Ishikawa (cell line): ENCODE results near the gene EIF2S1.

Experiments
- CREB1 ChIP-seq: IDR thresholded peaks from 2 replicates; pipeline ENCODE4 v1.6.1; 2012; ENCODE audit warnings: low read depth
- EGR1 ChIP-seq: IDR thresholded peaks from 2 replicates; pipeline ENCODE4 v1.6.1; 2012
- EP300 ChIP-seq: IDR thresholded peaks from 2 replicates; pipeline ENCODE4 v1.6.1; 2012; ENCODE audit warnings: borderline replicate concordance
- FOXM1 ChIP-seq: IDR thresholded peaks from 2 replicates; pipeline ENCODE4 v1.6.1; 2012; ENCODE audit warnings: low read depth, borderline replicate concordance
- RAD21 ChIP-seq: IDR thresholded peaks from 2 replicates; pipeline ENCODE4 v1.6.1; 2012; ENCODE audit warnings: low read depth
- TAF1 ChIP-seq: IDR thresholded peaks from 2 replicates; pipeline ENCODE4 v1.6.1; 2012; ENCODE audit warnings: low read depth, mild to moderate bottlenecking
- TCF12 ChIP-seq: IDR thresholded peaks from 2 replicates; pipeline ENCODE4 v1.6.1; 2012; ENCODE audit warnings: low read depth
- TEAD4 ChIP-seq: IDR thresholded peaks from 2 replicates; pipeline ENCODE4 v1.6.1; 2012
- YY1 ChIP-seq: IDR thresholded peaks from 2 replicates; pipeline ENCODE4 v1.6.1; 2012; ENCODE audit warnings: low read depth
- ZBTB7A ChIP-seq: IDR thresholded peaks from 2 replicates; pipeline ENCODE4 v1.6.1; 2012; ENCODE audit warnings: low read depth
- TF ChIP-seq, protein P1 (sequence below): IDR thresholded peaks from 2 replicates; pipeline ENCODE4 v1.6.1; 2012
- TF ChIP-seq, protein P2 (sequence below): IDR thresholded peaks from 2 replicates; pipeline ENCODE4 v1.6.1; 2012
- TF ChIP-seq, protein P3 (sequence below): IDR thresholded peaks from 2 replicates; pipeline ENCODE4 v1.6.1; 2012; ENCODE audit warnings: low read depth, mild to moderate bottlenecking

DNA sequence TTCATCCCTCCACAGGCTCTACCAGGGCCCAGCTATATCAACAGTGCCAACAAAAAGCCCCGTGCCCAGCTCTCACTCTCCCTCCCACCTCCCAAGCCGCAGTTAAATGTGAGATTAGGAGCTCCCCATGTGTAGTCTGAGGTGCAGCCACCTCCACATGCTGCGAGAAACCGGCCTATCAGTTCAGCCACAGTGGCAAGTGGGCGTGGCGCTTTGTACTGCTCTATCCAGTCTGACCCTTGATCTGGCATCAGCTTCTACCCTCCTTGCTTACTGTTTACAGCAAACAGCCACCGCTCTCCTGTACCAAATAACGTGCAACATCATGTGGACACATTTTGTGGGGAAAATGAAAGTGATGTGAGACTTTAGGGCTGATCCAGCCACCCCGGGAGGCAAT, 50.2 kb downstream of the EIF2S1 start:
- TF ChIP-seq EP300, result no peak
- no peak for TF ChIP-seq YY1
- no peak for TF ChIP-seq RAD21
- no peak for TF ChIP-seq EGR1
- no peak for TF ChIP-seq TCF12
- TF ChIP-seq FOXM1, result no peak
- TF ChIP-seq, protein P1, sequence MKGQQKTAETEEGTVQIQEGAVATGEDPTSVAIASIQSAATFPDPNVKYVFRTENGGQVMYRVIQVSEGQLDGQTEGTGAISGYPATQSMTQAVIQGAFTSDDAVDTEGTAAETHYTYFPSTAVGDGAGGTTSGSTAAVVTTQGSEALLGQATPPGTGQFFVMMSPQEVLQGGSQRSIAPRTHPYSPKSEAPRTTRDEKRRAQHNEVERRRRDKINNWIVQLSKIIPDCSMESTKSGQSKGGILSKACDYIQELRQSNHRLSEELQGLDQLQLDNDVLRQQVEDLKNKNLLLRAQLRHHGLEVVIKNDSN, result no peak
- no peak for TF ChIP-seq TEAD4
- TF ChIP-seq CREB1, result no peak
- no peak for TF ChIP-seq TAF1
- TF ChIP-seq, protein P2, sequence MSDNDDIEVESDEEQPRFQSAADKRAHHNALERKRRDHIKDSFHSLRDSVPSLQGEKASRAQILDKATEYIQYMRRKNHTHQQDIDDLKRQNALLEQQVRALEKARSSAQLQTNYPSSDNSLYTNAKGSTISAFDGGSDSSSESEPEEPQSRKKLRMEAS, result no peak
- no peak for TF ChIP-seq ZBTB7A
- TF ChIP-seq, protein P3, sequence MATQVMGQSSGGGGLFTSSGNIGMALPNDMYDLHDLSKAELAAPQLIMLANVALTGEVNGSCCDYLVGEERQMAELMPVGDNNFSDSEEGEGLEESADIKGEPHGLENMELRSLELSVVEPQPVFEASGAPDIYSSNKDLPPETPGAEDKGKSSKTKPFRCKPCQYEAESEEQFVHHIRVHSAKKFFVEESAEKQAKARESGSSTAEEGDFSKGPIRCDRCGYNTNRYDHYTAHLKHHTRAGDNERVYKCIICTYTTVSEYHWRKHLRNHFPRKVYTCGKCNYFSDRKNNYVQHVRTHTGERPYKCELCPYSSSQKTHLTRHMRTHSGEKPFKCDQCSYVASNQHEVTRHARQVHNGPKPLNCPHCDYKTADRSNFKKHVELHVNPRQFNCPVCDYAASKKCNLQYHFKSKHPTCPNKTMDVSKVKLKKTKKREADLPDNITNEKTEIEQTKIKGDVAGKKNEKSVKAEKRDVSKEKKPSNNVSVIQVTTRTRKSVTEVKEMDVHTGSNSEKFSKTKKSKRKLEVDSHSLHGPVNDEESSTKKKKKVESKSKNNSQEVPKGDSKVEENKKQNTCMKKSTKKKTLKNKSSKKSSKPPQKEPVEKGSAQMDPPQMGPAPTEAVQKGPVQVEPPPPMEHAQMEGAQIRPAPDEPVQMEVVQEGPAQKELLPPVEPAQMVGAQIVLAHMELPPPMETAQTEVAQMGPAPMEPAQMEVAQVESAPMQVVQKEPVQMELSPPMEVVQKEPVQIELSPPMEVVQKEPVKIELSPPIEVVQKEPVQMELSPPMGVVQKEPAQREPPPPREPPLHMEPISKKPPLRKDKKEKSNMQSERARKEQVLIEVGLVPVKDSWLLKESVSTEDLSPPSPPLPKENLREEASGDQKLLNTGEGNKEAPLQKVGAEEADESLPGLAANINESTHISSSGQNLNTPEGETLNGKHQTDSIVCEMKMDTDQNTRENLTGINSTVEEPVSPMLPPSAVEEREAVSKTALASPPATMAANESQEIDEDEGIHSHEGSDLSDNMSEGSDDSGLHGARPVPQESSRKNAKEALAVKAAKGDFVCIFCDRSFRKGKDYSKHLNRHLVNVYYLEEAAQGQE, result no peak
